T-cell (primary cell): Measurements from ENCODE around the gene SH3GLB1. TPM values are rescaled to one million over a fixed set of nuclear protein-coding genes. Genes with fewer than 3 reads are reported as not detected.

Source experiments
- ATAC-seq, 4 experiments: fragments of 200-7000 bp in 3 of 4; fragments of 150-1000 bp in 1 of 4; cut with Tn5 transposase; replicated peaks in 1 of 4; 1 replicate in 3 of 4; 2 replicates in 1 of 4; pipeline ENCODE4 v1.10.0; 2021; ENCODE audit warnings: moderate library complexity in 3 of 4, mild to moderate bottlenecking in 2 of 4, moderate number of reproducible peaks in 1 of 4
- CTCF ChIA-PET, 2 donors: fragments of 300-600 bp; sonication (Branson Sonifier 250); formaldehyde crosslinking; loops; one replicate each; lab custom pipeline; 2022; ENCODE audit warnings: antibody characterized with exemption in 2 of 2; lab: Charles Lee
- POLR2A ChIA-PET, 2 donors: fragments of 300-600 bp; sonication (Branson Sonifier 250); formaldehyde crosslinking; loops; one replicate each; lab custom pipeline; 2022; ENCODE audit warnings: antibody characterized with exemption in 2 of 2; lab: Charles Lee
- DNase-seq, 35 experiments: peaks; one replicate each; pipeline versions ENCODE4 v3.0.0 to v3.0.0-alpha.2; 2013 to 2023
- H3K27ac ChIP-seq: one replicate; pipeline ENCODE4 v1.5.1; 2013; ENCODE audit warnings: low read length
- H3K27me3 ChIP-seq, 2 experiments: replicated peaks in 1 of 2; 1 replicate in 1 of 2; 2 replicates in 1 of 2; pipeline versions ENCODE4 v1.6.1 to v1.7.0; 2013; ENCODE audit warnings: low read length in 1 of 2, mixed read lengths in 1 of 2; ENCODE audit not compliant: control insufficient read depth in 2 of 2, insufficient read depth in 2 of 2; ENCODE audit errors: extremely low read depth in 1 of 2
- H3K36me3 ChIP-seq, 2 donors: 1 replicate in 1 of 2; 2 replicates in 1 of 2; pipeline versions ENCODE4 v1.6.1 to v1.7.0; 2013; ENCODE audit warnings: low read length in 1 of 2; ENCODE audit not compliant: control insufficient read depth in 2 of 2, insufficient read depth in 1 of 2; ENCODE audit errors: extremely low read depth in 1 of 2
- H3K4me1 ChIP-seq, 2 experiments: 1 replicate in 1 of 2; 2 replicates in 1 of 2; pipeline versions ENCODE4 v1.6.1 to v1.7.0; 2013; ENCODE audit warnings: low read length in 2 of 2, mixed read lengths in 1 of 2; ENCODE audit not compliant: insufficient read depth in 2 of 2, control insufficient read depth in 1 of 2; ENCODE audit errors: extremely low read depth in 1 of 2
- H3K4me3 ChIP-seq, 2 donors: 1 replicate in 1 of 2; 2 replicates in 1 of 2; pipeline versions ENCODE4 v1.5.1 to v1.7.0; 2013; ENCODE audit warnings: mild to moderate bottlenecking in 2 of 2, low read length in 1 of 2, moderate library complexity in 1 of 2; ENCODE audit not compliant: control insufficient read depth in 1 of 2; ENCODE audit errors: extremely low read depth in 1 of 2
- H3K9me3 ChIP-seq: 2 replicates; pipeline ENCODE4 v1.7.0; 2013
- H3K27ac Mint-ChIP-seq, 2 donors: one replicate each; pipeline ENCODE4 v1.8.0; 2020 to 2021; ENCODE audit warnings: mild to moderate bottlenecking in 2 of 2, mixed read lengths in 2 of 2
- H3K27me3 Mint-ChIP-seq, 2 donors: one replicate each; pipeline ENCODE4 v1.8.0; 2021 to 2022; ENCODE audit warnings: mixed read lengths in 2 of 2
- H3K36me3 Mint-ChIP-seq: one replicate; pipeline ENCODE4 v1.8.0; 2021; ENCODE audit warnings: mixed read lengths
- H3K4me1 Mint-ChIP-seq, 3 donors: one replicate each; pipeline ENCODE4 v1.8.0; 2020 to 2022; ENCODE audit warnings: mixed read lengths in 3 of 3, mild to moderate bottlenecking in 1 of 3
- H3K4me3 Mint-ChIP-seq, 3 donors: one replicate each; pipeline ENCODE4 v1.8.0; 2020 to 2022; ENCODE audit warnings: mild to moderate bottlenecking in 3 of 3, mixed read lengths in 3 of 3, moderate library complexity in 3 of 3
- H3K9me3 Mint-ChIP-seq, 3 donors: one replicate each; pipeline ENCODE4 v1.8.0; 2020 to 2022; ENCODE audit warnings: mixed read lengths in 3 of 3
- WGBS: methylation state at CpG from one replicate; pipeline ENCODE4 v1.1.5; 2013; ENCODE audit warnings: missing lambda C conversion rate; ENCODE audit not compliant: insufficient coverage; 5-methylcytosine and 5-hydroxymethylcytosine counted together
- total RNA-seq, 35 experiments: library from RNA in 6 of 35; stranded (reverse) in 6 of 35; fragments of 120-200 nt in 1 of 35; gene quantifications; one replicate each; pipeline versions ENCODE4 v1.2.1 to v1.2.4 and lab custom pipeline; 2013 to 2026

Gene SH3GLB1
- total RNA-seq, 5 donors from 2014 or later (not counting 1 experiment from before 2014, with no cell fraction given) = 42.2 to 48.0 (median 45.8) TPM

DNA sequence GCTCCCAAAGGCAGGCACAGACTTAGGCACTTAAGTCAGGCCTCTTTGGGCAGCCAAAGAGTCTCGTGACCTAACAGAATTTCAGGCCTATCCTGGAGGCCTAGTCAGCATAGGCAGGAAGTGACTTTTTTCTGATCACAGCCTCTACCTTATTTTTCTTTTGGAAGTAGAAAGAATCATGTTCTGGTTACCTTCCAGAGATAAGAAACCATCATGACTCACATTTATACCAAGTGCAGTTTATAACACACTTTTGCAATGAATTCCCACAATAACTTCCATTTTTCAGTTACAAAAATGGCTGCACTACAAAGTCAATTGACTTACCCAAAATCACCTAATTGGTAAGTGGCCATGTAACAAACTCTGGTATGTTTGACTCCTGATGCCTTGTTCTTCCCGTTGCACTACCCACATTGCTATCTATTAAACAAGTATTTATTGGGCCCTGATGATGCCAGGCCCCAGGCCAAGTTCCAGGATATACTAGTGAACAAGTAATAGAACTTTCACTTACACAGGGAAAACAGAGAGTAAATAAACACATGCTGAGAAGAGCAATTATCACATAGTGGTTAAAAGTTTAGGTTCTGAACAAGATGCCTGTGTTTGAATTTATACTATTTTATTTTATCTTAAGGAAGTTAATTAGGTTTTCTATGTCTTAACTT lies 74.3 kb downstream of the SH3GLB1 start:
- no peak overlapping the region for H3K4me3 ChIP-seq
- ATAC-seq = no peak
- H3K36me3 ChIP-seq = no peaks in the 10 kb centered on the region
- POLR2A ChIA-PET = no interaction called here
- Mint-ChIP-seq H3K9me3 (peaks cover 0 to 5% (median 0%) of the 10 kb centered on the region in 3 donors), H3K4me1 (peaks cover 6 to 7% (median 7%) of the 10 kb centered on the region in 3 donors), H3K27ac (no peak overlapping the region), H3K4me3 (no peak overlapping the region), H3K36me3 (no peaks in the 10 kb centered on the region), H3K27me3 (peaks cover 0 to 3% of the 10 kb centered on the region in 2 donors)
- H3K27me3 ChIP-seq = no peaks in the 10 kb centered on the region
- no peak overlapping the region for H3K27ac ChIP-seq
- WGBS = 80% methylated on average over 1 of the region's 2 CpGs
- no peak for DNase-seq
- H3K4me1 ChIP-seq = peaks cover 2 to 4% of the 10 kb centered on the region in 2 experiments
- H3K9me3 ChIP-seq = no peaks in the 10 kb centered on the region
- CTCF ChIA-PET = no interaction called here

DNA sequence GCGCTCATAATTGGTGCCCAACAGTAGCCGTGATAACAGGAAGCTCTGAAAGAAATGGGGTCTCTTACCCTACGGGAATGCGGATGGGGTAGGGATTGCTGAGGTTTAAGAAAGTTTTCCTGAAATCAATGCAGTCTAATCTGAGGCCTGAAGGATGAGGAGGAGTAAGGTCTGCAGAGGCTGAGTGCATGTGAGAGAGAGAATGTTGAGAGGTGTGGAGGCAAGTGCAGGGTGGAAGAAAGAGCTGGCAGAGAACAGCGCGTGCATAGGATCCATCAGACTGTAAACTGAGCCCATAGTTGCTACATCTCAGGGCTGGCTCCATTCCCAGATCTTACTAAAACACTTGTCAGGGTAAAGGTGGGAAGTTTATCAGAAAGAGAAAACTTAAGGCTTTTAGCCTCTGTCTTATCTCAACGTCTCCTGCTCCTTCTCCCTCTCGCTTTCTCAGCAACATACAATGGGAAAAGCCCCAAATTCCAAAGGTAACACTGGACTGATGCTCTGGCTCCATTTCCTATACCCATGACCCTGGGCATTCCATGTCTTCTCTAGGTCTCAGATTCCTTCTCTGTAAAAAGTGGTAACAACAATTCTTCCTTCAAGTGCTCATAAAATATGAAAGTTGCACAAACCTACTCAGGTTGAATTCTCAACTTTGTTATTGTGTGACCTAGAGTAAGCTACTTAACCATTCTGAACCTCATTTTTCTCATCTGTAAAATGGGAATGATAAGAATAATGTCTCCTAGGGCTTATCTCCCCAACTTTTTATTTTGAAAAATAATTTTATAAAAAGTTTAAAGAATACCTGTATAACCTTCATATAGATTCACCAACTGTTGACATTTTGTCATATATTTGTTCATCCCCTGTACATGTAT lies 75.2 kb downstream of the SH3GLB1 start:
- Mint-ChIP-seq H3K9me3 (peaks cover 0 to 5% (median 0%) of the 10 kb centered on the region in 3 donors), H3K4me1 (no peaks in the 10 kb centered on the region), H3K4me3 (no peak overlapping the region), H3K36me3 (no peaks in the 10 kb centered on the region), H3K27me3 (peaks cover 0 to 3% of the 10 kb centered on the region in 2 donors), H3K27ac (no peak overlapping the region)
- POLR2A ChIA-PET = interaction anchor here in 1 of 2 donors (0.6 kb wide), 1 partner anchor 52 kb away, joined by 9 read pairs; no protein-coding TSS in a partner anchor
- DNase-seq = no peak
- no peaks in the 10 kb centered on the region for H3K27me3 ChIP-seq
- no peaks in the 10 kb centered on the region for H3K36me3 ChIP-seq
- H3K9me3 ChIP-seq = no peaks in the 10 kb centered on the region
- no peak overlapping the region for H3K27ac ChIP-seq
- H3K4me3 ChIP-seq = no peak overlapping the region
- CTCF ChIA-PET = interaction anchor here in 1 of 2 donors (0.6 kb wide), 1 partner anchor 213 kb away, joined by 16 read pairs; no protein-coding TSS in a partner anchor
- ATAC-seq = no peak
- no peaks in the 10 kb centered on the region for H3K4me1 ChIP-seq
- WGBS = 93% methylated on average over 4 of the region's 8 CpGs

DNA sequence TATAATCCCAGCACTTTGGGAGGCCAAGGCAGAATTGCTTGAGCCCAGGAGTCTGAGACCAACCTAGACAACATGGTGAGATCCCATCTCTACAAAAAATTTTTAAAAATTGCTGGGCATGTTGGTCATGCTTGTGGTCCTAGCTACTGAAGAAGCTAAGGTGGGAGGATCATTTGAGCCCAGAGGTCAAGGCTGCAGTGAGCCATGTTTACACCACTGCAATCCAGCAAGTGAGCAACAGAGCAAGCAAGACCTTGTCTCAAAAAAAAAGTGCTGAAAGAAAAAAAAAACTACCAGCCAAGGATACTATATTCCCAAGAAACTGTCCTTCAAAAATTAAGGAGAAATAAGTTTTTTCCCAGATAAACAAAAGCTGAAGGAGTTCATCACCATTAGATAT lies 78.1 kb downstream of the SH3GLB1 start:
- ATAC-seq = no peak
- Histone ChIP-seq H3K27ac (no peak overlapping the region), H3K27me3 (no peaks in the 10 kb centered on the region), H3K4me3 (no peak overlapping the region), H3K36me3 (no peaks in the 10 kb centered on the region), H3K4me1 (no peaks in the 10 kb centered on the region), H3K9me3 (no peaks in the 10 kb centered on the region)
- DNase-seq = no peak
- ChIA-PET CTCF (no interaction called here), POLR2A (no interaction called here)
- Mint-ChIP-seq H3K4me1 (no peaks in the 10 kb centered on the region), H3K9me3 (peaks cover 0 to 5% (median 2%) of the 10 kb centered on the region in 3 donors), H3K36me3 (no peaks in the 10 kb centered on the region), H3K4me3 (no peak overlapping the region), H3K27me3 (peaks cover 0 to 3% of the 10 kb centered on the region in 2 donors), H3K27ac (no peak overlapping the region)

DNA sequence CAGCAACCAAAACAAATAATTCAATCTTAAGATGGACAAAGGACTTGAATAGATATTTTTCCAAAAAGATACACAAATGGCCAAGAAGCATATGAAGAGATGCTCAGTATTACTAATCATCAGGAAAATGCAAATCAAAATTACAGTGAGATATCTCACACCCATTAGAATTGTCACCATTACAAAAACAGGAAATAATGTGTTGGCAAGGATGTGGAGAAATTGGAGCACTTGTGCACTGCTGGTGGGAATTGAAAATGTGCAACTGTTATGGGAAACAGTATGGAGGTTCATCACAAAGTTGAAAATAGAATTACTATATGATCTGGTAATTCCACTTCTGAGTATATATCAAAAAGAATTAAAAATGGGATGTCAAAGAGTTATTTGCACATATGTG lies 83.2 kb downstream of the SH3GLB1 start:
- Histone ChIP-seq H3K27ac (no peak overlapping the region), H3K4me1 (no peaks in the 10 kb centered on the region), H3K9me3 (no peaks in the 10 kb centered on the region), H3K27me3 (no peaks in the 10 kb centered on the region), H3K4me3 (no peak overlapping the region), H3K36me3 (no peaks in the 10 kb centered on the region)
- ATAC-seq (no peak), DNase-seq (no peak)
- Mint-ChIP-seq H3K4me3 (no peak overlapping the region), H3K27ac (no peak overlapping the region), H3K36me3 (no peaks in the 10 kb centered on the region), H3K4me1 (no peaks in the 10 kb centered on the region), H3K27me3 (no peaks in the 10 kb centered on the region), H3K9me3 (peaks cover 0 to 2% (median 0%) of the 10 kb centered on the region in 3 donors)
- ChIA-PET CTCF (no interaction called here), POLR2A (no interaction called here)

DNA sequence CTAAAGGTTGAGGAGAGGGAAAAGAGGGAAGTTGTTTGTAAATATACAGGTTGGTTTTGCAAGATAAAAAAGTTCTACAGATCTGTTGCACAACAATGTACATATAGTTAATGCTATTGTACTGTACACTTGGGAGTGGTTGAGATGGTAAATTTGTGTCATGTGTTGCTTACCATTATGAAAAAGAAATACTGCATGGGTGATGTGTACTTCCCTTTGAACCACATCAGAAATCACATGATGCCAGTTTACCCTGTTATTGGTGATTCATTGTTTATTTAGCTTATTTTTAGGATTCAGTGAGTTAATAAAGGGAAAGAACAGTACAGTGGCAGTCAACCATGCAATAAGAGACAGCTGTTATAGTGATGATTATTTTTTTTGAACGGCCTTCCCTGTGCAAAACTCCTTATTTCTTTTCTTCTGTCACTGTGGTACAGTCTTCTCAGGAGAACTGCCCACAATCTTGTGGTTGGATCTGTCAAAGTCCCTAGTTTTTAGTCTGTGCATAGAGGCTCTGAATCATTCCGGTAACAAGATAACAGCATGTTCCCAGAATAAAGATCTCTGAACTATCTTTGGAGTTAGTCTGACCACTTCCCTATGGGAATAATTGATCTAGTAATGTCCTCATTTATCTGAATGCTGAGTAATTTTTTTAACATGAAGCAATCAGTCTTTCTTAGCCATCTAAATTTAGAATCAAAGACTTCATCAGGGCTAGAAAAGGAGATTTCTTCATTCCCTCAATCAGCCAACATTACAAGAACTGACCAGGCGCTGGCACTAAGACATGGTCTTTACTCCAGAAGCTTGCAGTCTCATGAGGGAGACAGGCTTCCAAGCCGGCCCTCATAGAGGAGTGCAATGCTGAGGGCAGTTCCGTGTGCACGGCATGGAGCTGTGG lies 84.2 kb downstream of the SH3GLB1 start:
- Mint-ChIP-seq H3K27ac (no peak overlapping the region), H3K27me3 (no peaks in the 10 kb centered on the region), H3K4me3 (no peak overlapping the region), H3K4me1 (no peaks in the 10 kb centered on the region), H3K36me3 (no peaks in the 10 kb centered on the region), H3K9me3 (peaks cover 0 to 2% (median 0%) of the 10 kb centered on the region in 3 donors)
- no peaks in the 10 kb centered on the region for H3K36me3 ChIP-seq
- ATAC-seq (no peak), DNase-seq (no peak)
- H3K4me3 ChIP-seq = no peak overlapping the region
- no peaks in the 10 kb centered on the region for H3K4me1 ChIP-seq
- H3K27ac ChIP-seq = no peak overlapping the region
- ChIA-PET POLR2A (no interaction called here), CTCF (interaction anchor here in 1 of 2 donors (1.0 kb wide), 1 partner anchor 8 kb away, joined by 3 read pairs; no protein-coding TSS in a partner anchor)
- H3K9me3 ChIP-seq = no peaks in the 10 kb centered on the region
- no peaks in the 10 kb centered on the region for H3K27me3 ChIP-seq
- 81% methylated on average over 2 of the region's 6 CpGs for WGBS

DNA sequence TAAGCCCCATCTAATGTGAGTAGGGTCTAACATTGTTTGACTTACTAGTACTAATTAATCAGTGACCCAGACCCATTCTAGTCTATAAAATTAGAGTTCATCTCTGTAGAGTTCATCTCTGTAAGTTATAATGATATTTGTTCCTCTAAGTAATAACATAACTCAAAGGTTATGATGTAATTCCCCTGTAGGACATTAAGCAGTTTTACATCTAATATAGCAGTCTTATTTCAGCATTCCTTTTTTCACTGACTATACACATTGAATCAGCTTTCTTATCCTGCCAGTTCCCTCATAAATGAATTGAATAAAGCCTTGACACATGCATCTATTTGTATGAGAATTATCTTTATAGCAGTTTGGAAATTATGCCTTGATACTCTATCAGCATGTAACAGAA lies 90.9 kb downstream of the SH3GLB1 start:
- H3K36me3 ChIP-seq = no peaks in the 10 kb centered on the region
- POLR2A ChIA-PET = no interaction called here

More for the DNA sequence above, 90.9 kb downstream of the SH3GLB1 start:
- no peak overlapping the region for H3K27ac Mint-ChIP-seq
- H3K27ac ChIP-seq = no peak overlapping the region
- no peaks in the 10 kb centered on the region for H3K4me1 Mint-ChIP-seq
- H3K9me3 ChIP-seq = no peaks in the 10 kb centered on the region
- no peak overlapping the region for H3K4me3 Mint-ChIP-seq
- H3K27me3 Mint-ChIP-seq = no peaks in the 10 kb centered on the region
- CTCF ChIA-PET = interaction anchor here in 1 of 2 donors (0.6 kb wide), 1 partner anchor 37 kb away, joined by 4 read pairs; no protein-coding TSS in a partner anchor
- DNase-seq (no peak), ATAC-seq (no peak)
- no peak overlapping the region for H3K4me3 ChIP-seq
- no peaks in the 10 kb centered on the region for H3K36me3 Mint-ChIP-seq
- no peaks in the 10 kb centered on the region for H3K9me3 Mint-ChIP-seq
- H3K27me3 ChIP-seq = no peaks in the 10 kb centered on the region
- no peaks in the 10 kb centered on the region for H3K4me1 ChIP-seq
